HG03432 (cell line): Measurements from ENCODE around the gene FAM9C.
"Not testable (repeated sequence)": the region's sequence is repeated elsewhere in the genome, so short reads cannot be mapped to it uniquely, and the experiment has no call there.

Experiments
- ATAC-seq: cut with Tn5 transposase; IDR thresholded peaks from one replicate; pipeline ENCODE4 v1.9.1; 2021; ENCODE audit warnings: mild to moderate bottlenecking, moderate library complexity; ENCODE audit not compliant: unreplicated experiment

FAM9C gene

GRCh38 chrX:13043938-13044337, 482 bp downstream of the FAM9C start:
- no peak for ATAC-seq

- ATAC-seq = no peak
Observed at GRCh38 chrX:13043138-13043537, 1.3 kb downstream of the FAM9C start.

- no peak for ATAC-seq
Observed at GRCh38 chrX:13036896-13037295, 7.5 kb downstream of the FAM9C start.

GRCh38 chrX:13033193-13033592, 11.2 kb downstream of the FAM9C start:
- no peak for ATAC-seq

GRCh38 chrX:13029887-13030771, 14.3 kb downstream of the FAM9C start:
- ATAC-seq = no peak

- no peak for ATAC-seq
Observed at GRCh38 chrX:13029637-13029886, 14.9 kb downstream of the FAM9C start.

- ATAC-seq = no peak
Observed at GRCh38 chrX:13028871-13029636, 15.4 kb downstream of the FAM9C start.

- ATAC-seq = no peak
Observed at GRCh38 chrX:13026877-13027652, 17.4 kb downstream of the FAM9C start.

- no peak for ATAC-seq
Observed at GRCh38 chrX:13024986-13025385, 19.4 kb downstream of the FAM9C start.

GRCh38 chrX:13023979-13024378, 20.4 kb downstream of the FAM9C start:
- ATAC-seq = no peak

- no peak for ATAC-seq
Observed at GRCh38 chrX:13023567-13023966, 20.9 kb downstream of the FAM9C start.

- peak; percentile 79 for ATAC-seq
Observed at GRCh38 chrX:13022926-13023325, 21.5 kb downstream of the FAM9C start.

- ATAC-seq = not testable (repeated sequence)
Observed at GRCh38 chrX:13016731-13017130, 27.7 kb downstream of the FAM9C start.

GRCh38 chrX:13015536-13016236, 28.7 kb downstream of the FAM9C start:
- no peak for ATAC-seq

GRCh38 chrX:13014111-13015096, 30.0 kb downstream of the FAM9C start:
- ATAC-seq = peak; percentile 26

GRCh38 chrX:13013363-13014110, 30.9 kb downstream of the FAM9C start:
- peak; percentile 83 for ATAC-seq

GRCh38 chrX:13010546-13010945, 33.9 kb downstream of the FAM9C start:
- no peak for ATAC-seq

- ATAC-seq = no peak
Observed at GRCh38 chrX:13009844-13010243, 34.6 kb downstream of the FAM9C start.

- no peak for ATAC-seq
Observed at GRCh38 chrX:13009273-13009672, 35.1 kb downstream of the FAM9C start.
